HepG2 (cell line): Measurements from ENCODE around the gene CCNL1. TPM values are rescaled to one million over a fixed set of nuclear protein-coding genes. Genes with fewer than 3 reads are reported as not detected.

Experiments
- CENPBD1 ChIP-seq: sonication (generic); formaldehyde crosslinking; IDR thresholded peaks from 2 replicates; pipeline ENCODE4 v1.8.0; 2022; ENCODE audit warnings: missing genetic modification reagents, low read depth, mild to moderate bottlenecking, borderline replicate concordance
- DNMT3B ChIP-seq: conservative IDR thresholded peaks from 2 replicates; pipeline ENCODE4 v1.6.1; 2016; ENCODE audit warnings: missing biosample characterization, control low read depth
- HMG20B ChIP-seq: conservative IDR thresholded peaks from 2 replicates; pipeline ENCODE4 v1.6.1; 2016; ENCODE audit warnings: missing genetic modification reagents, missing compliant biosample characterization
- MYPOP ChIP-seq: sonication (generic); formaldehyde crosslinking; IDR thresholded peaks from 2 replicates; pipeline ENCODE4 v1.8.1; 2023; ENCODE audit warnings: mild to moderate bottlenecking, moderate library complexity, missing genetic modification reagents
- RBAK ChIP-seq: sonication (generic); formaldehyde crosslinking; IDR thresholded peaks from 2 replicates; pipeline ENCODE4 v1.5.1; 2020; ENCODE audit warnings: mild to moderate bottlenecking, missing genetic modification reagents
- SALL2 ChIP-seq: sonication (generic); formaldehyde crosslinking; IDR thresholded peaks from 2 replicates; pipeline ENCODE4 v1.8.1; 2023; ENCODE audit warnings: mild to moderate bottlenecking, missing genetic modification reagents, inconsistent platforms
- SMAD3 ChIP-seq: sonication (generic); formaldehyde crosslinking; IDR thresholded peaks from 2 replicates; pipeline ENCODE4 v1.4.0; 2020; ENCODE audit warnings: missing genetic modification reagents
- SPEN ChIP-seq: sonication (generic); formaldehyde crosslinking; IDR thresholded peaks from 2 replicates; pipeline ENCODE4 v1.5.1; 2020; ENCODE audit warnings: low read depth, mild to moderate bottlenecking, missing genetic modification reagents
- SSRP1 ChIP-seq: IDR thresholded peaks from 2 replicates; pipeline ENCODE4 v1.6.1; 2016; ENCODE audit warnings: control low read depth
- SYNCRIP ChIP-seq: fragments of 200-400 bp; formaldehyde crosslinking; IDR thresholded peaks from 2 replicates; pipeline ENCODE4 v1.6.1; 2018; ENCODE audit warnings: mild to moderate bottlenecking, low read depth, low read length; ENCODE audit not compliant: insufficient read depth
- ZBTB43 ChIP-seq: sonication (generic); formaldehyde crosslinking; conservative IDR thresholded peaks from 2 replicates; pipeline ENCODE4 v1.4.0; 2020; ENCODE audit warnings: missing genetic modification reagents
- ZNF17 ChIP-seq: sonication (generic); formaldehyde crosslinking; IDR thresholded peaks from 2 replicates; pipeline ENCODE4 v1.5.0; 2020; ENCODE audit warnings: mild to moderate bottlenecking, missing genetic modification reagents
- ZNF18 ChIP-seq: sonication (generic); formaldehyde crosslinking; IDR thresholded peaks from 2 replicates; pipeline ENCODE4 v1.8.0; 2022; ENCODE audit warnings: mild to moderate bottlenecking, missing genetic modification reagents; ENCODE audit not compliant: insufficient replicate concordance
- ZNF225 ChIP-seq: sonication (generic); formaldehyde crosslinking; IDR thresholded peaks from 2 replicates; pipeline ENCODE4 v1.4.0; 2020; ENCODE audit warnings: mild to moderate bottlenecking, missing genetic modification reagents
- ZNF234 ChIP-seq: sonication (generic); formaldehyde crosslinking; conservative IDR thresholded peaks from 2 replicates; pipeline ENCODE4 v1.5.1; 2020; ENCODE audit warnings: mild to moderate bottlenecking, missing genetic modification reagents
- ZNF337 ChIP-seq: sonication (generic); formaldehyde crosslinking; IDR thresholded peaks from 2 replicates; pipeline ENCODE4 v1.5.1; 2020; ENCODE audit warnings: missing genetic modification reagents, low read depth, mild to moderate bottlenecking, borderline replicate concordance
- ZNF460 ChIP-seq: sonication (generic); formaldehyde crosslinking; IDR thresholded peaks from 2 replicates; pipeline ENCODE4 v1.5.1; 2020; ENCODE audit warnings: missing genetic modification reagents, mild to moderate bottlenecking, borderline replicate concordance
- ZNF580 ChIP-seq: IDR thresholded peaks from 2 replicates; pipeline ENCODE4 v1.6.1; 2016; ENCODE audit warnings: low read depth, borderline replicate concordance
- ZNF784 ChIP-seq: sonication (generic); formaldehyde crosslinking; IDR thresholded peaks from 2 replicates; pipeline ENCODE4 v1.5.1; 2020; ENCODE audit warnings: missing genetic modification reagents, mild to moderate bottlenecking, borderline replicate concordance
- ZNF800 ChIP-seq: sonication (generic); formaldehyde crosslinking; IDR thresholded peaks from 2 replicates; pipeline ENCODE4 v1.4.0; 2020; ENCODE audit warnings: missing genetic modification reagents
- polyA plus RNA-seq, 8 experiments: library from polyadenylated mRNA; depleted of rRNA in 3 of 8; stranded (reverse) in 7 of 8; unstranded in 1 of 8; fragments of >200 nt; fragmentation: Illumina TruSeq in 4 of 8; extraction: Trizol in 4 of 8; gene quantifications; 2 replicates each; pipeline versions ENCODE4 v1.2.1 to v1.2.3, GENCODE V29; 2011 to 2016; ENCODE audit warnings: low read depth in 4 of 8, missing spikeins in 1 of 8, mixed read lengths in 1 of 8; ENCODE audit not compliant: insufficient read depth in 1 of 8
- total RNA-seq, 5 experiments: library from RNA; depleted of rRNA; stranded (reverse); fragments of >200 nt; fragmentation: Illumina TruSeq; extraction: Trizol; gene quantifications; 2 replicates each; pipeline ENCODE4 v1.2.3, GENCODE V29; 2016; ENCODE audit warnings: low read depth in 1 of 5

CCNL1 gene
- total and polyA plus RNA-seq, 2 of the 13 experiments (the other 11 are each of a cell fraction or from before 2014, with no cell fraction given) = 151 to 303 TPM

GRCh38 chr3:157174649-157175498, 14.9 kb upstream of the CCNL1 start (continued):
- TF ChIP-seq SPEN (CRISPR knock-in tag) (peak; percentile 98), SMAD3 (peak; percentile 96; the same call in 1 of the 2 replicates), ZNF460 (CRISPR knock-in tag) (peak; percentile 8; the same call in 1 of the 2 replicates), ZBTB43 (CRISPR knock-in tag) (peak; percentile 92), SYNCRIP (no peak), CENPBD1 (CRISPR knock-in tag) (peak; percentile 94), ZNF18 (CRISPR knock-in tag) (peak; percentile 94), SALL2 (CRISPR knock-in tag) (peak; percentile 93), RBAK (CRISPR knock-in tag) (0 out of 2 replicates have a peak, but pooled peaks have one; percentile 28), ZNF337 (peak; percentile 70), ZNF234 (peak; percentile 90; the same call in 1 of the 2 replicates), ZNF800 (CRISPR knock-in tag) (peak; percentile 78), ZNF17 (CRISPR knock-in tag) (no peak), ZNF225 (CRISPR knock-in tag) (no peak; the same call in none of the 2 replicates), SSRP1 (CRISPR knock-in tag) (peak; percentile 66; the same call in 1 of the 2 replicates), ZNF784 (CRISPR knock-in tag) (peak; percentile 98), HMG20B (CRISPR knock-in tag) (no peak; the same call in 1 of the 2 replicates), ZNF580 (CRISPR knock-in tag) (peak; percentile 78; the same call in 1 of the 2 replicates), MYPOP (peak; percentile 97), DNMT3B (peak; percentile 85)
